BE2C (cell line): Measurements from ENCODE around the gene FKBP2.

Experiments used
- DNase-seq: peaks from one replicate; pipeline ENCODE4 v3.0.0-alpha.2; 2020
- H3K27me3 ChIP-seq: fragments of 250-450 bp; sonication (Bioruptor Pico); 2 replicates; pipeline ENCODE4 v1.5.1; 2020; ENCODE audit warnings: mild to moderate bottlenecking
- H3K36me3 ChIP-seq: fragments of 250-450 bp; sonication (Bioruptor Pico); 2 replicates; pipeline ENCODE4 v1.5.1; 2020; ENCODE audit warnings: mild to moderate bottlenecking
- H3K4me1 ChIP-seq: fragments of 250-450 bp; sonication (Bioruptor Pico); 2 replicates; pipeline ENCODE4 v1.5.1; 2020
- H3K4me3 ChIP-seq: 2 replicates; pipeline ENCODE4 v1.5.1; 2011; ENCODE audit warnings: low read depth, low read length
- H3K9me3 ChIP-seq: fragments of 250-450 bp; sonication (Bioruptor Pico); 2 replicates; pipeline ENCODE4 v1.5.1; 2020
- TF ChIP-seq, protein P1 (sequence below): IDR thresholded peaks from 2 replicates; pipeline ENCODE4 v1.5.1; 2012; ENCODE audit warnings: mild to moderate bottlenecking, low read depth, low read length

The FKBP2 gene

DNA sequence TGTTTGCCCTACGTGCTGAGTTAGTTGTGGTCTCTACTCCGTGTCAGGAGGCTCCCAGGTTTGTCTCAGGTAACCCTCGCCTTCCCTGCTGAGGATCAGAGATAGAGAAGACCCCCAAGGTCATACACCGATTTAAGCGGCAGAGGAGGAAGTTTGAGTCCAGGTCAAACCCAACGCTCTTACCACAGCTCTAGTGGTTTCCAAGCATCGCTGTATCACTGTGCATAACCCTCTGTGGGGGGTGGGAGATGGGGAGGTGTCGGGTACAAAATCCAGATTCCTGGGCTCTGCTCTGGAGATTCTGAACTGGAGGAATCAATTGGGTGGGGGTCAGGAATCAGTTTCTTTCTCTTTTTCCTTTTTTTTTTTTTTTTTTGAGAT is 9.9 kb upstream of the FKBP2 start:
- H3K4me3 ChIP-seq, result peak overlapping the region; percentile 65
- no peaks in the 10 kb centered on the region for H3K36me3 ChIP-seq
- H3K4me1 ChIP-seq, result no peaks in the 10 kb centered on the region; the same call in 1 of the 2 replicates
- TF ChIP-seq, protein P1, sequence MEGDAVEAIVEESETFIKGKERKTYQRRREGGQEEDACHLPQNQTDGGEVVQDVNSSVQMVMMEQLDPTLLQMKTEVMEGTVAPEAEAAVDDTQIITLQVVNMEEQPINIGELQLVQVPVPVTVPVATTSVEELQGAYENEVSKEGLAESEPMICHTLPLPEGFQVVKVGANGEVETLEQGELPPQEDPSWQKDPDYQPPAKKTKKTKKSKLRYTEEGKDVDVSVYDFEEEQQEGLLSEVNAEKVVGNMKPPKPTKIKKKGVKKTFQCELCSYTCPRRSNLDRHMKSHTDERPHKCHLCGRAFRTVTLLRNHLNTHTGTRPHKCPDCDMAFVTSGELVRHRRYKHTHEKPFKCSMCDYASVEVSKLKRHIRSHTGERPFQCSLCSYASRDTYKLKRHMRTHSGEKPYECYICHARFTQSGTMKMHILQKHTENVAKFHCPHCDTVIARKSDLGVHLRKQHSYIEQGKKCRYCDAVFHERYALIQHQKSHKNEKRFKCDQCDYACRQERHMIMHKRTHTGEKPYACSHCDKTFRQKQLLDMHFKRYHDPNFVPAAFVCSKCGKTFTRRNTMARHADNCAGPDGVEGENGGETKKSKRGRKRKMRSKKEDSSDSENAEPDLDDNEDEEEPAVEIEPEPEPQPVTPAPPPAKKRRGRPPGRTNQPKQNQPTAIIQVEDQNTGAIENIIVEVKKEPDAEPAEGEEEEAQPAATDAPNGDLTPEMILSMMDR, result no peak
- H3K27me3 ChIP-seq, result no peaks in the 10 kb centered on the region
- no peak for DNase-seq
- no peaks in the 10 kb centered on the region for H3K9me3 ChIP-seq

DNA sequence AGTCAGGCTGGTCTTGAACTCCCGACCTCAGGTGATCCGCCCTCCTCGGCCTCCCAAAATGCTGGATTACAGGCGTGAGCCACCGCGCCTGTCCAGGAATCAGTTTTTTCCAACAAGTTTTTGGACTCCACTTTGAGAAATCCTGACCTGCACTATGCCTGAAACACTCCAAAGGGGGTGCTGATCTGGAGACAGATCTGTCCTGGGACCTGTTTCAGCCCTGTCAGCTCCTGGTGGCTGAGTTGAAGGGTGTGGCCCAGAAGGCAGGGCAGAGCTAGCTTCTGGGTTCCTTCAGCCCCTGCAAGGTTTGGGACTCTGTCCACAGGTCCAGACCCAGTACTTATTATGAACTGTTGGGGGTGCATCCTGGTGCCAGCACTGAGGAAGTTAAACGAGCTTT is 9.3 kb upstream of the FKBP2 start:
- DNase-seq, result no peak
- Histone ChIP-seq H3K4me3 (no peak overlapping the region), H3K9me3 (no peaks in the 10 kb centered on the region), H3K27me3 (no peaks in the 10 kb centered on the region), H3K36me3 (no peaks in the 10 kb centered on the region), H3K4me1 (no peaks in the 10 kb centered on the region; the same call in 1 of the 2 replicates)
- TF ChIP-seq, protein P1, result no peak

GRCh38 chr11:64232182-64232966 is 8.5 kb upstream of the FKBP2 start:
- DNase-seq, result no peak
- no peaks in the 10 kb centered on the region; the same call in 1 of the 2 replicates for H3K4me1 ChIP-seq
- H3K27me3 ChIP-seq, result no peaks in the 10 kb centered on the region
- no peaks in the 10 kb centered on the region for H3K36me3 ChIP-seq
- no peak overlapping the region for H3K4me3 ChIP-seq
- TF ChIP-seq, protein P1, result no peak
- no peaks in the 10 kb centered on the region for H3K9me3 ChIP-seq

DNA sequence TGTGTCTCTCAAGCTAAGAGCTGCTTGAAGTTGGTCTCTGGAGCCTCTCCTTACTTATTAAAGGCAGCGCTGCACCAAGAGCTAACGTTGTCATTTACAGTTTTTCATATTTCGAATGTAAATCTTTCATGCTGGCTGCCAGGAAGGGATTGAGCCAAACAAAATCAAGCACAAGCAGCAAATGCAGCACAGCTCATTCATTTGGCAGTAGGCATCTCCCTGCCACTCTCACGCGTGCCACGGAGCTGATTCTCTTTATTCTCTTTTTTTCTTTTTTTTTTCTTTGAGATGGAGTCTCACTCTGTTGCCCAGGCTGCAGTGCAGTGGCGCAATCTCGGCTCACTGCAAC is 8.0 kb upstream of the FKBP2 start:
- DNase-seq, result no peak
- H3K4me3 ChIP-seq, result no peak overlapping the region
- H3K27me3 ChIP-seq, result no peaks in the 10 kb centered on the region
- TF ChIP-seq, protein P1, result no peak
- no peaks in the 10 kb centered on the region for H3K36me3 ChIP-seq
- no peaks in the 10 kb centered on the region for H3K9me3 ChIP-seq
- no peaks in the 10 kb centered on the region; the same call in 1 of the 2 replicates for H3K4me1 ChIP-seq

GRCh38 chr11:64233913-64234586 is 6.8 kb upstream of the FKBP2 start, which contains the start of gene VEGFB:
Gene VEGFB (plus strand): TSS chr11:64234584. CDS start chr11:64234834, 250 bp downstream.
- Histone ChIP-seq H3K4me1 (no peaks in the 10 kb centered on the region; the same call in 1 of the 2 replicates), H3K36me3 (no peaks in the 10 kb centered on the region), H3K4me3 (peak within 1 kb of the TSS; percentile 49), H3K9me3 (no peaks in the 10 kb centered on the region), H3K27me3 (no peaks in the 10 kb centered on the region)
- TF ChIP-seq, protein P1, result no peak
- DNase-seq, result peak; percentile 64
